ENCODE data around the gene TMEM270. TPM values are rescaled to one million over a fixed set of nuclear protein-coding genes. Genes with fewer than 3 reads are reported as not detected.

The TMEM270 gene
- total RNA-seq, 2 experiments from 2014 or later: not detected

GRCh38 chr7:73885433-73885974 is 24.5 kb downstream of the TMEM270 start:
- ChIA-PET CTCF (no interaction called here), POLR2A (no interaction called here)
- DNase-seq (no peak), ATAC-seq (ENCODE audit: poor library complexity) (no peak)
- no peaks in the 10 kb centered on the region for H3K36me3 Mint-ChIP-seq (ENCODE audit: low read depth)
- Histone ChIP-seq H3K27ac (ENCODE audit: low read depth in 1 of 2, low read length in 2 of 2) (no peak overlapping the region), H3K27me3 (ENCODE audit: control insufficient read depth in 1 of 2, insufficient read depth in 2 of 2, low read length in 2 of 2) (peaks cover 8 to 13% of the 10 kb centered on the region in 2 experiments), H3K9me3 (ENCODE audit: control insufficient read depth in 1 of 2, insufficient read depth in 1 of 2, low read length in 2 of 2) (no peaks in the 10 kb centered on the region), H3K36me3 (ENCODE audit: insufficient read depth, low read length) (no peaks in the 10 kb centered on the region), H3K4me3 (ENCODE audit: low read length) (no peak overlapping the region), H3K4me1 (ENCODE audit: insufficient read depth, low read length) (no peaks in the 10 kb centered on the region)
- no peak for TF ChIP-seq CTCF (IDR thresholded peaks at IDR 0.05)
- peaks cover 17% of the 10 kb centered on the region for H3K27me3 Mint-ChIP-seq
- no peak overlapping the region for H3K27ac Mint-ChIP-seq
- no peaks in the 10 kb centered on the region for H3K4me1 Mint-ChIP-seq (ENCODE audit: low read depth)
- no peak overlapping the region for H3K4me3 Mint-ChIP-seq
- H3K9me3 Mint-ChIP-seq: no peaks in the 10 kb centered on the region
- intact Hi-C loops (cut with DNase I, micrococcal nuclease): no loop called here

- Mint-ChIP-seq H3K4me3 (no peak overlapping the region), H3K4me1 (ENCODE audit: low read depth) (no peaks in the 10 kb centered on the region), H3K36me3 (ENCODE audit: low read depth) (no peaks in the 10 kb centered on the region), H3K27me3 (peaks cover 17% of the 10 kb centered on the region), H3K9me3 (no peaks in the 10 kb centered on the region), H3K27ac (no peak overlapping the region)
- ChIA-PET CTCF (no interaction called here), POLR2A (no interaction called here)
- intact Hi-C loops (cut with DNase I, micrococcal nuclease): no loop called here
- H3K9me3 ChIP-seq (ENCODE audit: control insufficient read depth in 1 of 2, insufficient read depth in 1 of 2, low read length in 2 of 2): no peaks in the 10 kb centered on the region
- TF ChIP-seq CTCF (IDR thresholded peaks at IDR 0.05): no peak
- peaks cover 8 to 13% of the 10 kb centered on the region in 2 experiments for H3K27me3 ChIP-seq (ENCODE audit: control insufficient read depth in 1 of 2, insufficient read depth in 2 of 2, low read length in 2 of 2)
- H3K4me1 ChIP-seq (ENCODE audit: insufficient read depth, low read length): no peaks in the 10 kb centered on the region
- ATAC-seq (ENCODE audit: poor library complexity): no peak
- no peak overlapping the region for H3K4me3 ChIP-seq (ENCODE audit: low read length)
- no peak overlapping the region for H3K27ac ChIP-seq (ENCODE audit: low read depth in 1 of 2, low read length in 2 of 2)
- no peaks in the 10 kb centered on the region for H3K36me3 ChIP-seq (ENCODE audit: insufficient read depth, low read length)
- DNase-seq: no peak
Measured at GRCh38 chr7:73885975-73886798, 25.2 kb downstream of the TMEM270 start.

GRCh38 chr7:73887762-73888161 is 26.8 kb downstream of the TMEM270 start:
- Histone ChIP-seq H3K4me3 (ENCODE audit: low read length) (no peak overlapping the region), H3K27ac (ENCODE audit: low read depth in 1 of 2, low read length in 2 of 2) (no peak overlapping the region), H3K27me3 (ENCODE audit: control insufficient read depth in 1 of 2, insufficient read depth in 2 of 2, low read length in 2 of 2) (peaks cover 8 to 10% of the 10 kb centered on the region in 2 experiments), H3K36me3 (ENCODE audit: insufficient read depth, low read length) (no peaks in the 10 kb centered on the region), H3K9me3 (ENCODE audit: control insufficient read depth in 1 of 2, insufficient read depth in 1 of 2, low read length in 2 of 2) (peaks cover 0 to under 1% of the 10 kb centered on the region in 2 experiments), H3K4me1 (ENCODE audit: insufficient read depth, low read length) (no peaks in the 10 kb centered on the region)
- intact Hi-C loops (cut with DNase I, micrococcal nuclease): no loop called here
- CTCF ChIA-PET: no interaction called here
- DNase-seq (no peak), ATAC-seq (ENCODE audit: poor library complexity) (no peak)
- H3K9me3 Mint-ChIP-seq: no peaks in the 10 kb centered on the region
- no peaks in the 10 kb centered on the region for H3K4me1 Mint-ChIP-seq (ENCODE audit: low read depth)
- no peak overlapping the region for H3K4me3 Mint-ChIP-seq
- POLR2A ChIA-PET: no interaction called here
- no peak overlapping the region for H3K27ac Mint-ChIP-seq
- H3K27me3 Mint-ChIP-seq: peaks cover 20% of the 10 kb centered on the region
- H3K36me3 Mint-ChIP-seq (ENCODE audit: low read depth): no peaks in the 10 kb centered on the region
- no peak for TF ChIP-seq CTCF (IDR thresholded peaks at IDR 0.05)

Data from CD4-positive, alpha-beta T cell (primary cell).